H1 (cell line): Measurements from ENCODE around the gene ANO6.

Source experiments
- CHD1 ChIP-seq: IDR thresholded peaks from 2 replicates; pipeline ENCODE4 v1.6.1; 2012; ENCODE audit warnings: low read depth, low read length, improper control_type of control experiment
- CHD2 ChIP-seq: IDR thresholded peaks from 2 replicates; pipeline ENCODE4 v1.6.1; 2012; ENCODE audit warnings: low read length, improper control_type of control experiment
- POLR2AphosphoS5 ChIP-seq: IDR thresholded peaks from 2 replicates; pipeline ENCODE4 v1.6.1; 2011; ENCODE audit warnings: low read depth, low read length
- YY1 ChIP-seq: IDR thresholded peaks from 2 replicates; pipeline ENCODE4 v1.6.1; 2011; ENCODE audit warnings: low read depth, mild to moderate bottlenecking, low read length

GRCh38 chr12:45481746-45482145, 265.9 kb downstream of the ANO6 start:
- no peak for TF ChIP-seq CHD1
- TF ChIP-seq POLR2AphosphoS5, result no peak
- TF ChIP-seq CHD2, result no peak
- no peak for TF ChIP-seq YY1
